BLaER1 treated with 17β-estradiol and CSF1 and Interleukin-3, amounts not matched to agents 10 nM and 100 nM (cell line): ENCODE data around the gene ABCD3.
"Not testable (repeated sequence)": the region's sequence is repeated elsewhere in the genome, so short reads cannot be mapped to it uniquely, and the experiment has no call there.

Source experiments
- H3K27ac ChIP-seq, 11 experiments: shearing (Covaris generic); formaldehyde crosslinking; 2 replicates each; pipeline ENCODE4 v1.8.1; 2022
- H3K27me3 ChIP-seq, 11 experiments: shearing (Covaris generic); formaldehyde crosslinking; 2 replicates each; pipeline ENCODE4 v1.8.1; 2022
- H3K36me3 ChIP-seq, 11 experiments: shearing (Covaris generic); formaldehyde crosslinking; 2 replicates each; pipeline ENCODE4 v1.8.1; 2022
- H3K4me1 ChIP-seq, 10 experiments: shearing (Covaris generic); formaldehyde crosslinking; 2 replicates each; pipeline ENCODE4 v1.8.1; 2022
- H3K4me2 ChIP-seq, 11 experiments: shearing (Covaris generic); formaldehyde crosslinking; 2 replicates each; pipeline ENCODE4 v1.8.1; 2022
- H3K4me3 ChIP-seq, 10 experiments: shearing (Covaris generic); formaldehyde crosslinking; 2 replicates each; pipeline ENCODE4 v1.8.1; 2022
- H3K9ac ChIP-seq, 11 experiments: shearing (Covaris generic); formaldehyde crosslinking; 2 replicates each; pipeline ENCODE4 v1.8.1; 2022
- H3K9me3 ChIP-seq, 11 experiments: shearing (Covaris generic); formaldehyde crosslinking; replicated peaks in 1 of 11; 2 replicates each; pipeline ENCODE4 v1.8.1; 2022
- H4K20me1 ChIP-seq, 11 experiments: shearing (Covaris generic); formaldehyde crosslinking; 2 replicates each; pipeline ENCODE4 v1.8.1; 2022
- Cebpa-rat ChIP-seq, 11 experiments: shearing (Covaris generic); IDR thresholded peaks; 2 replicates each; pipeline ENCODE4 v1.8.1; 2022

Gene ABCD3

DNA sequence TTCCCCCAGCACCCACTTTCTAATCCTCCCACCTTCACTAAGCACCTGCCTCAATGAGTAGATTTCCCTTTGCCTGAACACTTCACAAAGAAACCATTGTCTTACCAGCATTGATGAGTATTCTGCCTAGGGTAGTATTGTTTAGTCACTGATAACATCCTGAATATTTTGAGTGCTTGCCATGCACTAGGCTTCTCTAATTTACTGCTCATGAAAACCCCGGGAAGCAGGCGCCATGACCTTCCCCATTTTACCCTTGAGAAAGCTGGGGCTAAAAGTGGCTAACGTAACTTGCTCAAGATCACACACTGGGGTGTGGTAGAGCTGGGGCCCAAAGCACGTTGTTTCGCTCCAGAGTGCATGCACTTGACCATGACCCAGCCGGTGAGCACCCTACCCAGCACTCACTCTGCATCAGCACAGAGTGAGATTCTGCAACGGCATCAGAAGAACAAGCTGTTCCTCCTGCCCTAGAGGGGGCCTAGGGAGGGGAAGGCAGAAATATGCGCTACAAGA lies 133.9 kb downstream of the ABCD3 start:
- Histone ChIP-seq H3K4me3 (no peak overlapping the region), H3K27ac (no peak overlapping the region), H3K9me3 (no peaks in the 10 kb centered on the region), H3K36me3 (no peaks in the 10 kb centered on the region), H3K4me1 (peaks cover 0 to 6% (median 0%) of the 10 kb centered on the region in 10 experiments; a peak in 2 of 20 replicates), H4K20me1 (no peaks in the 10 kb centered on the region), H3K27me3 (no peaks in the 10 kb centered on the region), H3K4me2 (no peak overlapping the region), H3K9ac (no peak overlapping the region)
- no peak for TF ChIP-seq Cebpa-rat (IDR thresholded peaks at IDR 0.05)

DNA sequence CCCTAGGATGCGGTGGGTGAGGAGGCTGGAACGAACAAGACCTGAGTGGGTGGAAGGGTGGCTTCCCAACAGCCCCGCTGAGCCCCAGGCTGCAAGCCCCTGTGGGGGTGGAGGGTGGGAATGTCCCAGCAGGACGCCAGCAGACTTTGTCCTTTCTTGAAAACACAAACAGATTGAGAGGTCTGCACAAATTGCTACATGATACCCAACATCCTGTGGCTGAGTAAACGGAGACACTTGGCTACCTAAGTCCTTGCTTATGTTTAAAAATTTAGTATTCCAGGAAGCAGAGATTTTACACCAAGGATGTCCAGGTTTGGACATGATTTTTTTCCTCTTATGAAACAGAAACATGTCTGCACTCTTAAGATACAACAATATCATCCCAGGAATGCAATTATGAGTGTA lies 135.1 kb downstream of the ABCD3 start:
- no peak for TF ChIP-seq Cebpa-rat (IDR thresholded peaks at IDR 0.05)
- H4K20me1 ChIP-seq = no peaks in the 10 kb centered on the region
- peaks cover 0 to 6% (median 0%) of the 10 kb centered on the region in 10 experiments; a peak in 2 of 20 replicates for H3K4me1 ChIP-seq
- no peak overlapping the region for H3K4me3 ChIP-seq
- H3K36me3 ChIP-seq = no peaks in the 10 kb centered on the region
- no peak overlapping the region for H3K27ac ChIP-seq
- H3K4me2 ChIP-seq = no peak overlapping the region
- H3K9me3 ChIP-seq = no peaks in the 10 kb centered on the region
- no peak overlapping the region for H3K9ac ChIP-seq
- no peaks in the 10 kb centered on the region for H3K27me3 ChIP-seq

DNA sequence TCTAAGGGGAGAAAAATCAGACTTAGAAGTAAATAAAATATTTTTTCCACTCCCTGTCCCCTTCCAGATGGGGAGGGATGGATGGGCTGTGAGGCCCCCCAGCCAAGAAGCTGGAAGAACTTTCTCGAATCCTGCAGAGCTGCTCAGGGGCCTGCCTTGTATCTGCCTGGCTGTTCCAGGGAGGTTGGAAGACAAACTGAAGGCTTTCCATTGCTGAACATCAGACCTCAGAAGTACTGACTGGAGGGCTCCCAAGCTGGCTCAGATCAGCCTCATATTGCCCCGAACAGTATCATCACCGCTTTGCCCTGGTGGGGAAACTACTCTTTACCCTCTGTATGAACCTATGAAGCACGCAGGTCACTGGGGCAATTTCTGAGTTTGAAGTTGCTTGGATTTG lies 135.7 kb downstream of the ABCD3 start:
- peaks cover 0 to 6% (median 0%) of the 10 kb centered on the region in 10 experiments; a peak in 2 of 20 replicates for H3K4me1 ChIP-seq
- TF ChIP-seq Cebpa-rat (IDR thresholded peaks at IDR 0.05) = no peak
- no peaks in the 10 kb centered on the region for H4K20me1 ChIP-seq
- H3K27ac ChIP-seq = no peak overlapping the region
- no peak overlapping the region for H3K4me2 ChIP-seq
- no peaks in the 10 kb centered on the region for H3K27me3 ChIP-seq
- no peaks in the 10 kb centered on the region for H3K36me3 ChIP-seq
- no peak overlapping the region for H3K9ac ChIP-seq
- no peaks in the 10 kb centered on the region for H3K9me3 ChIP-seq
- H3K4me3 ChIP-seq = no peak overlapping the region

DNA sequence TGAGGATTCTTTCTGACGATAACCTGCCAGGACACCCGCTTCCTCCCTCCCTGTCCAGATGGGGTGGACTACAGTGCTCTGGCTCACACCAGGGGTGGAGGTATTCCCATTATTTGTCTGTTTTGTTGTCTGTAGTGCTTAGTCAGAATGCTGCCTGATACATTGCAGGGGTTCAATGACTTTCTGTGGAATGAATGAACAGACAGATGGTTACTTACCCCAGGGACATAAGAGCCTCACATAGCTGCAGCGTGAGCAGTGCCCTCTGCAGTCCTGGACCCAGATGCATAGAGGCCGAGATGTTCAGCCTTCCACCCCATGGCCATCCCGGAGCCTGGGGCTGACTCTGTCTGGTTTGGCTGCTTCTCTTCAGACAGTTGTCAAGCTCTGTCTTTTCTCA lies 136.4 kb downstream of the ABCD3 start:
- Histone ChIP-seq H3K27ac (no peak overlapping the region), H3K4me3 (no peak overlapping the region), H3K36me3 (no peaks in the 10 kb centered on the region), H3K27me3 (no peaks in the 10 kb centered on the region), H3K4me1 (peaks cover 0 to 6% (median 0%) of the 10 kb centered on the region in 10 experiments; a peak in 2 of 20 replicates), H3K9ac (no peak overlapping the region), H4K20me1 (no peaks in the 10 kb centered on the region), H3K9me3 (no peaks in the 10 kb centered on the region), H3K4me2 (no peak overlapping the region)
- TF ChIP-seq Cebpa-rat (IDR thresholded peaks at IDR 0.05) = no peak

DNA sequence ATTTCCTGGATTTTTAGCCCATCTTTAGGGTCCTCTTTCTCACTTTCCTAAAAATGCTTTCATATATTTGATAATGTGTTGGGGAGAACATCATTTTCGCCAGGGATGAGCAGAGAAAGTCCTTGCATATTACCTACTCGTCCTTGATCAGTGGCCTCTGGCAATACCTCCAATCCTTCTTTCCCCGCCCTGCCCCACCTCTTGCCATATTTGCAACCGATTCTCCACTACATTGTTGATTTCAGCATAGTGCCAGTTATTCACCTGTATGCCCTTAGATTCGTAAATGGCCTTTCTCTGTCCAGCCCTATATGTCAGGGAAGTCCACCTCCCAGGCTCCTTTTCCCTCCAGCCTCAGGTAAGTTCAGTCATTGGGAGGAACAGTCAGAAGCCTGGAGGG lies 136.9 kb downstream of the ABCD3 start:
- Histone ChIP-seq H3K9ac (no peak overlapping the region), H3K27ac (no peak overlapping the region), H3K4me1 (peaks cover 0 to 6% (median 0%) of the 10 kb centered on the region in 10 experiments; a peak in 2 of 20 replicates), H3K27me3 (no peaks in the 10 kb centered on the region), H3K4me2 (no peak overlapping the region), H3K9me3 (no peaks in the 10 kb centered on the region), H3K36me3 (no peaks in the 10 kb centered on the region), H4K20me1 (no peaks in the 10 kb centered on the region), H3K4me3 (no peak overlapping the region)
- TF ChIP-seq Cebpa-rat (IDR thresholded peaks at IDR 0.05) = no peak

DNA sequence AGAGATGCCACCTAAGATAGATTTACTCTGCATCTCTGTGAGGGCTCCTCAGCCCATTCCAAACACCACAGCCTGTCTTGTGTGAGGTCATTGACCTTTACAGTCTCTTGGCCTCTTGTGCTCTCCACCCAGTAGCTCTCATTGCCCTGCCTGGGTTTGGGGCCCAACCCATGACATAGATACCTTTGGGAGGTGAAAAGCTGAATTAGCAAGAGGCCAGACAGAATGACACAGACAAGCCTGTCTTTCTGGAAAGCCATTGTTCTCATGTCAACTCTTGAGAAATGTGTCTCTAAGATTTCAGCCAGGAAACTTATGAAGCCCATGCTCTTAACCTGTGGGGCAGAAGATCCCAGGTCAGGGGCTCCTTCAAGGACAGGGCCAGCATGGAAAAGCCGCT lies 141.7 kb downstream of the ABCD3 start:
- Histone ChIP-seq H3K36me3 (no peaks in the 10 kb centered on the region), H4K20me1 (no peaks in the 10 kb centered on the region), H3K9ac (no peak overlapping the region), H3K27ac (no peak overlapping the region), H3K27me3 (no peaks in the 10 kb centered on the region), H3K4me3 (no peak overlapping the region), H3K4me2 (no peak overlapping the region), H3K4me1 (no peaks in the 10 kb centered on the region), H3K9me3 (no peaks in the 10 kb centered on the region)
- no peak for TF ChIP-seq Cebpa-rat (IDR thresholded peaks at IDR 0.05)

DNA sequence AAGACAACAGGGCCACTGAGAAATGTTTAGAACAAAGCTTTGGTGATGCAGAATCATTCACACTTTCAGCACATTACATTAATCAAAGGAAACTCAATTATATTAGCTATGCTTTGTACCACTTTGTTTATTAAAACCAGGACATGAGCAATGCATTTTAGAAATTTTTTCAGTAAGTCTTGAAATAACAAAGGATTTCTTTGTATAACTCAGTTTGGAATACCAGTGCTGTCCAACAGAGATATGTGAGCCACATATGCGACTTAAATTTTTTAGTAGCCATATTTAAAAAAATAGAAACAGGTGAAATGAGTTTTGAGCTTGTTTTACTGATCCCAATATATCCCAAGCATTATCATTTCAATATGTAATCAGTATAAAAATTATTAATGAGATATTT lies 142.1 kb downstream of the ABCD3 start:
- Histone ChIP-seq H3K4me3 (no peak overlapping the region), H3K4me1 (no peaks in the 10 kb centered on the region), H3K27me3 (no peaks in the 10 kb centered on the region), H3K9ac (no peak overlapping the region), H3K27ac (no peak overlapping the region), H3K9me3 (no peaks in the 10 kb centered on the region), H3K4me2 (no peak overlapping the region), H3K36me3 (no peaks in the 10 kb centered on the region), H4K20me1 (no peaks in the 10 kb centered on the region)
- TF ChIP-seq Cebpa-rat (IDR thresholded peaks at IDR 0.05) = no peak

DNA sequence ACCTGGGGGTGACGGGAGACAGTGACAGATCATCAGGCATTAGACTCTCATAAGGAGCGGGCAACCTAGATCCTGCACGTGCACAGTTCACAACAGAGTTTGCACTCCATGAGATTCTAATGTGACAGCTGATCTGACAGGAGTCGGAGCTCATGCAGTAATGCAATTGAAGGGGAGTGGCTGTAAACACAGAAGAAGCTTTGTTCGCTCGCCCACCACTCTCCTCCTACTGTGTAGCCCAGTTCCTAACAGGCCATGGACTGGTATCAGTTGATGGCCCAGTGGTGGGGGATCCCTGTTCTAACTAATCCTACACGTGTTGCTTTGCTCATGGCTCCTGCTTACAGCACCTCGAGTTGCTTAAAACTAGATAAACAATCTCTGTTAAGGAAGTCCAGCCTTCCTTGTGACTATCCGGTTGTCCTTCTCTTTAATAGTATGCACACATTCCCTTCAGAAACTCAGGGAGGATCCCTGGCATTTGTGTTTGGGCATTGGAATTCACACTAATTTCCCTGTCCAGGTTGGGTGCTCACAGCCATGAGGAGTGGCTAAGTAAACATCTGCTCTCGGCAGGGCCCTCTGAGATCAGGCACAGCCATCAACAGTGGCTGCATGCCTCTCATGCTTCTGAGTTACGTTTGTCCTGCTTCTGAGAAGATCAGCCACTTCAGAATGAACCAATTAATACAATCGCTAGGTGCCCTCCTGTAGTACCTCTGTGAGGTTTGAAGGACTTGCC lies 144.5 kb downstream of the ABCD3 start:
- H3K9ac ChIP-seq = no peak overlapping the region
- H3K9me3 ChIP-seq = peaks cover 3 to 10% (median 7%) of the 10 kb centered on the region in 11 experiments; a peak in 19 of 22 replicates
- H3K27me3 ChIP-seq = no peaks in the 10 kb centered on the region
- no peak overlapping the region for H3K4me3 ChIP-seq
- no peaks in the 10 kb centered on the region for H3K36me3 ChIP-seq
- no peak for TF ChIP-seq Cebpa-rat (IDR thresholded peaks at IDR 0.05)
- no peak overlapping the region for H3K4me2 ChIP-seq
- no peaks in the 10 kb centered on the region for H4K20me1 ChIP-seq
- no peaks in the 10 kb centered on the region for H3K4me1 ChIP-seq
- no peak overlapping the region for H3K27ac ChIP-seq

DNA sequence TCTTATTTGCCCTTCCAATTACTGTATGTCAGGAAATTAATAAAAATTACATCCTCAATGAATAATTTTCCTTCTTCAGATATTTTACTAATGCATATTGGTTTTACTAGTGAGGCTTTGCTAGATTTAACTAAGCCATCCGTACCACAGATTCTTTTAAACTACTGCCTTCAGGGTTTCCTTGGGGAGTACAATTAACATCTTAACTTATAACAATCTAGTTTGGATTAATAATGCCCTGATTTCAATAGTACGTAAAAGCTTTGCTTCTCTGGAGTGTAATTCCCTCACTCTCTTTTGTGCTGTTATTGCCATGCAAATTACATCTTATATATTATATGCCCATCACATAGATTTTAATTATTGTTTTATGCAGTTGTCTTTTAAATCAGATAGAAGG lies 147.7 kb downstream of the ABCD3 start:
- Histone ChIP-seq H3K9ac (no peak overlapping the region), H3K27me3 (no peaks in the 10 kb centered on the region), H3K9me3 (peaks cover 15 to 31% (median 22%) of the 10 kb centered on the region in 11 experiments), H3K27ac (no peak overlapping the region), H3K36me3 (no peaks in the 10 kb centered on the region), H4K20me1 (no peaks in the 10 kb centered on the region), H3K4me1 (no peaks in the 10 kb centered on the region), H3K4me2 (no peak overlapping the region), H3K4me3 (no peak overlapping the region)
- TF ChIP-seq Cebpa-rat (IDR thresholded peaks at IDR 0.05) = no peak

DNA sequence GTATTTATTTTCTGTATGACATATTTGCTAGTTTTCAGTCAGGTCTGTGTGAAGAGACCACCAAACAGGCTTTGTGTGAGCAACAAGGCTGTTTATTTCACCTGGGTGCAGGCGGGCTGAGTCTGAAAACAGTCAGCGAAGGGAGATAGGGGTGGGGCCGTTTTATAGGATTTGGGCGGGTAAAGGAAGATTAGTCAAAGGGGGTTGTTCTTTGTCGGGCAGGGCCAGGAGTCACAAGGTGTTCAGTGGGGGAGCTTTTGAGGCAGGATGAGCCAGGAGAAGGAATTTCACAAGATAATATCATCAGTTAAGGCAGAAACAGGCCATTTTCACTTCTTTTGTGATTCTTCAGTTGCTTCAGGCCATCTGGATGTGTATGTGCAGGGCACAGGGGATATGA lies 148.2 kb downstream of the ABCD3 start:
- not testable (repeated sequence) for H3K27me3 ChIP-seq, H3K9ac ChIP-seq, H3K36me3 ChIP-seq, H3K4me3 ChIP-seq, H3K4me1 ChIP-seq, H3K4me2 ChIP-seq, H3K27ac ChIP-seq, H4K20me1 ChIP-seq
- peaks cover 15 to 31% (median 22%) of the 10 kb centered on the region in 11 experiments for H3K9me3 ChIP-seq

DNA sequence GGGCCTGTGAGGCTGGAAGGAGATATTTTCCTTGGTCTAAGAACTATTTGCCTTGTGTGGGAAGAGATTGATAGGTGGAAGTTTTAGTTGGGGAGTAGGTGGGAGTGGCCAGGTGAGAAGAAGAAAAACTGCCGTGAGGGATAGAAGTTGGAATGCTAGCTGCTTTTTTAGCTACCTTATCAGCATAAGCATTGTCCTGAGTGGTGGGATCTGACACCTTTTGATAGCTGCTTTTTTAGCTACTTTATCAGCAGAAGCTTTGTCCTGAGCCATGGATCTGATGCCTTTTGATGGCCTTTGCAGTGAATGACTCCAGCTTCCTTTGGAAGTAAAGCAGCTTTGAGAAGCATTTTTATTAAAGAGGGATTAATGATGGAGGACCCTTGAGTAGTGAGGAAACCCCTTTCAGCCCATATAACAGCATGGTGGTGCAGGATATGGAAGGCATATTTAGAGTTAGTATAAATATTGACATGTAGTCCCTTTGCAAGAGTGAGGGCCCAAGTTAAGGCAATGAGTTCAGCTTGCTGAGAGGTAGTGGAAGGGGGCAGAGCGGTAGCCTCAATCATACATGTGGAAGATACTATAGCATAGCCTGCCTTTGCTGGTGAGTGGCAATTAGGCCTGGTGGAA lies 149.9 kb downstream of the ABCD3 start:
- H3K4me1 ChIP-seq, H3K27me3 ChIP-seq, H3K36me3 ChIP-seq, H3K4me3 ChIP-seq, H3K4me2 ChIP-seq, H3K27ac ChIP-seq, H3K9ac ChIP-seq, H4K20me1 ChIP-seq: not testable (repeated sequence)
- H3K9me3 ChIP-seq = peaks cover 15 to 38% (median 23%) of the 10 kb centered on the region in 11 experiments
